Measurements from ENCODE around the gene F13A1.

Gene F13A1

DNA sequence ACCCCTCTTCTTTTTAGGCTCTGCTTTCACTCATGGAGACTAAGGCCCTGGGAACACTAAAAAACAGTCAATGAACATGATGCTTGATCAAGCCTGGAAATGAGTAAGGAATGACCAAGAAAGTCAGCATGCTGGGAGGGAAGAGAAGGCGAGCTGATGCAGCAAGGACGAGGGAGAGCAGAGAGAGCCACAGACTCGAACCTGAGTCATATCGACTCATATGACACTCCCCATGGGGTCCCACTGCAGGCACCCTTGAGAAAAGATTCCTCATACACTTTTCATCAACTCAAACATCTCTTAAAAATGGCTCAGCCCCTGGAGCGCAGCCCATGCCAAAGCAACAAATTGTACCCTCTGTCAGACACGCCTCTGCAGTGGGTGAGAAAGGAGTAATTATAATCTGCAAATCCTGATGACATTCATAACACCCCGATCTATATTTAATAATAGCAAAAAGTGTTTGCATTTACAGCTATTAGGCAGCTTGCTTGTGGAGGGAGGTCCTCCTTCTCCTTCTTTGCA is 127.2 kb downstream of the F13A1 start:
- DNase-seq (ENCODE audit: low read depth in 2 of 2), result no peak

GRCh38 chr6:6191909-6192308 is 128.6 kb downstream of the F13A1 start:
- DNase-seq (ENCODE audit: low read depth in 2 of 2), result no peak

GRCh38 chr6:6191476-6191875 is 129.0 kb downstream of the F13A1 start:
- DNase-seq (ENCODE audit: low read depth in 2 of 2), result no peak

DNA sequence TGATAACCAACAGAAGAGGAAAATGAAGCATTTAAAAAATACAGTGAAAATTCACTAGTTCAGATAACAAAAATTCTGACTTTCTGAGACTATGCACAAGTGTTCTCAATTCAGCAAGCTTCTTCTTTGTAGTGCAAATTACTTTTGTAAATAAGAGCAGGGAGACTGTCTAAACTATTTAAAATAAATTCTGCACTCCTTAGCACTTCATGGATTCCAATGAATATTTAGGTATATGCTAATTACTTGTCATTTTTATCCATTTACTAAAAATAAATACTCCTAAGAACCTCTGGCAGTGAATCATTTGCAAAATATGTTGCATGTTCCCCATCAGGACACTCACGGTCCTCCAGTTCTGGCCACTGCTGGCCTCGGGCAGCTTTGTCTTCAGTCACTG is 139.8 kb downstream of the F13A1 start:
- DNase-seq (ENCODE audit: low read depth in 2 of 2), result no peak

GRCh38 chr6:6179858-6180623 is 140.4 kb downstream of the F13A1 start:
- no peak for DNase-seq (ENCODE audit: low read depth in 2 of 2)

GRCh38 chr6:6178795-6179194 is 141.7 kb downstream of the F13A1 start:
- no peak for DNase-seq (ENCODE audit: low read depth in 2 of 2)

- no peak for DNase-seq (ENCODE audit: low read depth in 2 of 2)
These were observed 142.7 kb downstream of the F13A1 start for GRCh38 chr6:6177754-6178153.

DNA sequence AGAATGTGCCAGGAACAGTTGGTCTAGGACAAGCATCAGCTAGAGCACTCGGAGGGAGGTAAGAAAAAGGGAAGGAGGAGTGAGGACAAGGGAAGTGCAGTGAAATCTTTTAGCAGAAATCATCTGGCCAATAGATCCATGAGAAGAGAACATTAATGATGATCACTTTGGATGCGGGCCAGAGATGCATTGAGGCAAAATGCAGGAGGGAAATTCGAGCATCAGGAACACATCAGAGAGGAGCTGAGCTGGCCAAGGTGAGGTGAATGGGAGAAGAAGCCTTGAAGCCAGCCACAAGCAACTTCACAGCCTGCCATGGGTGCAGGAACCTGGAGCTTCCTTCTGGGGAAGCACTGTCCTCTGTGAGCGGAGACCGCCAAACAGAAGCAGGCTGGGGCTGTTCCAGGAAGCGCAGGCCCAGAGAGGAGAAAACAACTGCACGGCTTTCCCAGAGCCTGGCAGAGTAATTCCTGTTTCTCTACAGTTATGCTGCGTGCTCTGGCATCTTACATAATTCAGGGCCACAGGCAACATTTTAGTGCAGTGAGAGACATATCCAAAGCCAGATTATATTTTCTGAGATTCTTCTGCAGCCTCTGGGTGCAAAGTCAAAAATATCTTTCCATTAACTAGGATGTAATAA is 143.8 kb downstream of the F13A1 start:
- no peak for DNase-seq (ENCODE audit: low read depth in 2 of 2)

GRCh38 chr6:6176127-6176526 is 144.3 kb downstream of the F13A1 start:
- DNase-seq (ENCODE audit: low read depth in 2 of 2), result no peak

GRCh38 chr6:6169141-6169540 is 151.3 kb downstream of the F13A1 start:
- no peak for DNase-seq (ENCODE audit: low read depth in 2 of 2)

DNA sequence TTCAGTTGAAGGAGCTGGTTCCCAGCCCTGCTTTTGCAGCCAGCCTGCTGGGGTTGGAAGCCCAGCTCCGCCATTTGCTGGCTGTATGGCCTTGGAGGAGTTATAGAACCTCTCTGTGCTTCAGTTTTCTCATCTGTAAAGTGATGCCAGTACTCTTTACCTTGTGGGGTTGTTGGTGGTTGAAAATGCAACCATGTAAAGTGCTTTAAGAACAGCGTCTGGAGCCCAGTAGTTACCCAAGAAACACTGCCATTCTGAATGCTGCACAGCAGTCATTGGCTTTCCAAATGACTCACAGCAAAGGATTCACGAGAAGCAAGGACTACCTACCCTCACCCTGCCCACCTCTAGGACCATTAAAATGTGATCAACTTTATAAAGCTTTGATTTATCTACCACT is 154.4 kb downstream of the F13A1 start:
- no peak for DNase-seq (ENCODE audit: low read depth in 2 of 2)

- DNase-seq (ENCODE audit: low read depth in 2 of 2), result no peak
These were observed 156.1 kb downstream of the F13A1 start for GRCh38 chr6:6164367-6164766.

DNA sequence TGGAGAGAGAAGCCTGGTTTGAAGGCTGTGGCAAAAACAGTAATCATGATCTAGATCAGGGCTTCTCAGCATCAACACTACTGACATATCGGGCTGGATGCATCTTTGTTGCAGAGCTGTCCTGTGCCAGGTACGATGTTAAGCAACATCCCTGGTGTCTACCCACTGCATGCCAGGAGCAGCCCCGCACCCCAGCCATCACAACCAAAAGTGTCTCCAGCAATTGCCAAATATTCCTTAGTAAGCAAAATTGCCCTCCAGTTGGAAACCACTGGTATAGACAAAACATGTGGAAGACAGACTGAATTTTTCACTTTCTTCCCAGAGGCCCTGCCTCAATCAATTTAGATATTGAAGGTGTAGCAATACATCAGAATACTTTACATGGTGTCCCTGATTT is 166.1 kb downstream of the F13A1 start:
- no peak for DNase-seq (ENCODE audit: low read depth in 2 of 2)

DNA sequence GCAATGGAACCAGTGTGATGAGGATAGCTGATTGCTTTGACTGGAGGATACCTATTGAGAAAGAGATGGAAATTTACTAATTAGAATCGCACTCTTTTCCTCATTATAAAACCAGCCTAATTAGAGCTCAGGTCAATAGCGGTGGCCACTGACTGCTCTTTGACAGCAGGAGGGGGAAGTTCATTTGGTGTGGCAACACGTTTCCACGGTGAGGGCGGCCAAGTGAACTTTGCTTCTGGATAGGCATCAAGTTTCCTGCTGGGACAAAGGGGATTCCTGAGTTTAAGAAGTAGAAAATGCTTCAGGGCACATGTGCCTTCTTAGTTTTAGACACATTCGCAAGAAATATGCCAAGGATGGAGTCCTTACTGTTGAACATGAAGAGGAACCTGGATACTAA is 168.4 kb downstream of the F13A1 start:
- DNase-seq (ENCODE audit: low read depth in 2 of 2), result no peak

- DNase-seq (ENCODE audit: low read depth in 2 of 2), result no peak
These were observed 172.2 kb downstream of the F13A1 start for GRCh38 chr6:6148192-6148815.

DNA sequence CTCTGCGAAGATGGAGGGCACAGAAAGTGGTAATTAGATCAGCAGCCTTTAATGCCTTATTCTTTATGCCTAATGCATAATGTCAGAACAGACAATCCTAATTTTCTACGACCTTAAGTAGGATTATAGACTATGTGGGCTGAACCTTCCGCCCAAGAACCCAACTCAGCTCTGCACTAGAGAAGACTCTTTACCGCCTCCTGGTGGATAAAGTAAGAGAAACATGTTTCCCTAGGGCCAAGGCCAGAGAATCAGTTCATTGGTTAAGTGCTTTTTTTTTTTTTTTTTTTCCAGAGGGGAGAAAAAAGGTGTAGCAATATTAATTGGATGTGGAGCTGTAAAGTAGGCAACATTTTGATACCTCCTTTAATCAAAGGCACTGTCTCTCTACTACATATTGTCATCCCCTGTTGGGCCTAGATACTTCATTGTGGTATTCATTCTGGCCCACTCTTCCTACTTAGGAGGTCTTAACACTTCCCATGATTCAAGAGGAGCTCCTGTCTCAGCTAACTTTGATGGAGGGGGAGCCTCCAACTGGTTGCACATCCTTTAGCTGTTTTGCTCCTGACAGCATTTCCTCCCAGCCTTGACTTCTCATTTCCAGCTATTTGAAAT is 188.9 kb downstream of the F13A1 start:
- no peak for DNase-seq (ENCODE audit: low read depth in 2 of 2)

DNA sequence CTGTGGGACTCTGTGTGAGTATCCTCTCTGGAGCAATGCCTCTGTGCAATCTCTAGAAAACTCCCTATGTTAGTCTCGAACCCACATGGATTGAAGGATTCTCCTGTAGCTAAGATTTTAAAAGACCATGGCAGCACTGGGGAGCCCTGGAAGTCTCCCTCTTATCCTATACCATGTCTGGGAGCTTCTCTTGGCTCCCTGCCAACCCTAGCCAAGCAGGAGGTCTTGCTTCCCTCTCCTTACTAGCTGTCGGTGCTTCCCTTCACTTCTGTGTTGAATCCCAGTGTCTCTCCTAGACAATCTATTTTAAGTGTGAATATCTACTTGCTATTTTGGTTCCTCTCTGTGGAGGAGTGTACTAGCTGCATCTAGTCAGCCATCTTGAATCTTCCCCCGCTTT is 195.0 kb downstream of the F13A1 start:
- DNase-seq (ENCODE audit: low read depth in 2 of 2), result no peak

DNA sequence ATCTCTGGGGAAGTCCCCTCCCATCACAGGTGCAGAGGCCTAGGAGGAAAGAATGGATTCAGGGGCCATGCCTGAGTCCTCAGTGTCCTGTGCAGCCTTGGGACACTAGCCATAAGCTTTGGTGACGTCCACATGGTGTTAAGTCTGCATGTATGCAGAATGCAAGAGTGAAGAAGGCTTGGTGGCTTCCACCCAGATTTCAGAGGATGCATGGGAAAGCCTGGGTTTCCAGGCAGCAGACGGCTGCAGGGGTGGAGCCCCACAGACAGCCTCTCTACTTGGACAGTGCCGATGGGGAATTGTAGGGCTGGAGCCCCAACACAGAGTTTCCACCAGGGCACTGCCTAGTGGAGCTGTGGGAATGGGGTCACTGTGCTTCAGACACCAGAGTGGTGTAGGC is 196.7 kb downstream of the F13A1 start:
- no peak for DNase-seq (ENCODE audit: low read depth in 2 of 2)

DNA sequence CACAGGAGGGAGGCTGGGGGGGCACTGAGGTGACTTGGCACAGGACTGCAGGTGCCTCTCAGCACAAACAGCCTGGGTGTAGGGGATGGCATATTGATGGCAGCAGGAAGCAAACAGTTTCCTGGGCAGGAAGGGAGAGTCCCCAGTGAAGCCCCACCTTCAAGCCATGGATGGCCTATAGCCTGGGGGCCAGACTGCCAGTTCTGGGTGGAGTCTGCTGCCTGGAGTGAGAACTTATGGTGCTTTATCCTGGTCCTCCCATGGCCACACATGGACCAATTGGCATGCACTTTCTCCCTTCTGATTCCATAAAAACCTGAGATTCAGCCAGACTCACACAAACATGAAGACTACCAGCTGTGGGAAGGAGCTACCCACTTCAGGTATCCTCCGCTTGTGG is 198.5 kb downstream of the F13A1 start:
- no peak for DNase-seq (ENCODE audit: low read depth in 2 of 2)

DNA sequence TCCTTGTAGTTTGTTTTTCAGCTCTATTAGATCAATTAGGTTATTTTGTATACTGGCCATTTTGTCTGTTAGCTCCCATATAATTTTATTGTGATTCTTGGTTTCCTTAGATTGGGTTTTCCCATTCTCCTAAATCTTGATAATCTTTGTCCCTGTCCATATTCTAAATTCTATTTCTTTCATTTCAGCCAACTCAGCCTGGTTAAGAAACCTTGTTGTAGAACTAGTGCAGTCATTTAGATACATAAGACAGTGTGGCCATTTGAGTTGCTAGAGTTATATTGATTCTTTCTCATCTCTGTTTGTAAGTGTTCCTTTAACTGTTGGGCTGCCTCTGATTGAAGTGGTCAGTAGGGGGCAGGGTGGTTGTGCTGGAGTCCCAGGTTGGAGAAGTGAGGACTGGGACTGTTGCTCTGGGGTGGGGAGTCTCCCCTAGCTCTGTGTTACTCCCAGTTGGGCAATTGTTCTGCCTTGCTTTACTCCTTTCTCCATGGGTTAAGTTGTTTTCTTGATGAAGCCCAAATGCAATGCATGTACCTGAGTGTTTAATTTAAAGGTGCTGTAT is 214.9 kb downstream of the F13A1 start:
- no peak for DNase-seq (ENCODE audit: low read depth in 2 of 2)
